GM19043 (cell line): ENCODE results near the gene AGPAT3.
"Not testable (repeated sequence)": the region's sequence is repeated elsewhere in the genome, so short reads cannot be mapped to it uniquely, and the experiment has no call there.

Experiments
- ATAC-seq: cut with Tn5 transposase; IDR thresholded peaks from one replicate; pipeline ENCODE4 v1.9.1; 2021; ENCODE audit warnings: low read depth; ENCODE audit not compliant: unreplicated experiment

The AGPAT3 gene

GRCh38 chr21:43832648-43833047 lies 32.4 kb upstream of the AGPAT3 start:
- no peak for ATAC-seq

- ATAC-seq: no peak
These were observed 30.7 kb upstream of the AGPAT3 start for GRCh38 chr21:43834146-43834905.

- ATAC-seq: no peak
These were observed 30.0 kb upstream of the AGPAT3 start for GRCh38 chr21:43835050-43835449.

- ATAC-seq: no peak
These were observed 29.2 kb upstream of the AGPAT3 start for GRCh38 chr21:43835861-43836260.

GRCh38 chr21:43836616-43837015 lies 28.4 kb upstream of the AGPAT3 start:
- no peak for ATAC-seq

GRCh38 chr21:43840259-43840658 lies 24.8 kb upstream of the AGPAT3 start:
- ATAC-seq: no peak

GRCh38 chr21:43842742-43843141 lies 22.3 kb upstream of the AGPAT3 start:
- no peak for ATAC-seq

- not testable (repeated sequence) for ATAC-seq
These were observed 20.1 kb upstream of the AGPAT3 start for GRCh38 chr21:43844906-43845305.

- no peak for ATAC-seq
These were observed 19.6 kb upstream of the AGPAT3 start for GRCh38 chr21:43845386-43845785.

GRCh38 chr21:43846430-43846829 lies 18.6 kb upstream of the AGPAT3 start:
- no peak for ATAC-seq

- no peak for ATAC-seq
These were observed 17.7 kb upstream of the AGPAT3 start for GRCh38 chr21:43847301-43847700.

- ATAC-seq: no peak
These were observed 16.3 kb upstream of the AGPAT3 start for GRCh38 chr21:43848771-43849170.

GRCh38 chr21:43849532-43850299 lies 15.3 kb upstream of the AGPAT3 start:
- no peak for ATAC-seq

- no peak for ATAC-seq
These were observed 14.2 kb upstream of the AGPAT3 start for GRCh38 chr21:43850728-43851295.

- ATAC-seq: no peak
These were observed 13.4 kb upstream of the AGPAT3 start for GRCh38 chr21:43851593-43851992.

- ATAC-seq: no peak
These were observed 10.9 kb upstream of the AGPAT3 start for GRCh38 chr21:43853851-43854772.

GRCh38 chr21:43854773-43855633 lies 10.0 kb upstream of the AGPAT3 start:
- ATAC-seq: peak; percentile 77

- no peak for ATAC-seq
These were observed 9.1 kb upstream of the AGPAT3 start for GRCh38 chr21:43855955-43856354.

- no peak for ATAC-seq
These were observed 6.0 kb upstream of the AGPAT3 start for GRCh38 chr21:43858806-43859648.
